GM10248 (cell line): ENCODE data around the gene CNIH3.

Source experiments
- CTCF ChIA-PET: fragments of 300-600 bp; sonication (Branson Sonifier 250); formaldehyde crosslinking; extraction: SDS; loops from one replicate; lab custom pipeline; 2021; ENCODE audit warnings: antibody characterized with exemption; lab: Yijun Ruan, JAX
- POLR2A ChIA-PET: fragments of 350-650 bp; sonication (Branson Sonifier 250); formaldehyde crosslinking; extraction: SDS; loops from one replicate; lab custom pipeline; 2020; ENCODE audit warnings: antibody characterized with exemption; lab: Yijun Ruan, JAX
- DNase-seq: peaks from one replicate; pipeline ENCODE4 v3.0.0; 2012; ENCODE audit errors: extremely low spot score
- CTCF ChIP-seq: IDR thresholded peaks from 2 replicates; pipeline ENCODE4 v1.5.1; 2012; ENCODE audit warnings: mild to moderate bottlenecking, low read depth; ENCODE audit errors: extremely low read depth, missing control alignments, control extremely low read depth

Gene CNIH3

GRCh38 chr1:224770336-224770693 lies 154.2 kb downstream of the CNIH3 start:
- no peak for DNase-seq
- TF ChIP-seq CTCF, result no peak
- CTCF ChIA-PET, result interaction anchor here (0.9 to 2.2 kb wide), 3 partner anchors 10 to 32 kb away, joined by 3 to 6 read pairs (median 3); no protein-coding TSS in a partner anchor
- POLR2A ChIA-PET, result no interaction called here

- CTCF ChIA-PET, result interaction anchor here (1.5 kb wide), 1 partner anchor 11 kb away, joined by 5 read pairs; no protein-coding TSS in a partner anchor
- TF ChIP-seq CTCF, result no peak
- POLR2A ChIA-PET, result no interaction called here
- no peak for DNase-seq
Measured at GRCh38 chr1:224773646-224774045, 157.5 kb downstream of the CNIH3 start.

GRCh38 chr1:224774378-224774777 lies 158.3 kb downstream of the CNIH3 start:
- CTCF ChIA-PET, result interaction anchor here (0.8 to 2.1 kb wide), 4 partner anchors 10 to 77 kb away, joined by 3 to 6 read pairs (median 4); no protein-coding TSS in a partner anchor
- TF ChIP-seq CTCF, result no peak
- POLR2A ChIA-PET, result interaction anchor here (0.5 kb wide), 1 partner anchor 291 kb away, joined by 4 read pairs; no protein-coding TSS in a partner anchor
- DNase-seq, result no peak

- TF ChIP-seq CTCF, result no peak
- POLR2A ChIA-PET, result no interaction called here
- CTCF ChIA-PET, result interaction anchor here (0.7 to 2.6 kb wide), 7 partner anchors 9 to 145 kb away, joined by 3 to 9 read pairs (median 3); no protein-coding TSS in a partner anchor
- DNase-seq, result no peak
Measured at GRCh38 chr1:224777180-224777579, 161.1 kb downstream of the CNIH3 start.

GRCh38 chr1:224779536-224779935 lies 163.4 kb downstream of the CNIH3 start:
- DNase-seq, result no peak
- ChIA-PET CTCF (interaction anchor here (1.7 to 2.6 kb wide), 2 partner anchors 9 to 11 kb away, joined by 6 to 9 read pairs; no protein-coding TSS in a partner anchor), POLR2A (no interaction called here)
- TF ChIP-seq CTCF, result no peak

- no peak for DNase-seq
- CTCF ChIA-PET, result interaction anchor here (1.3 kb wide), 3 partner anchors 9 to 21 kb away, joined by 4 read pairs; no protein-coding TSS in a partner anchor
Measured at GRCh38 chr1:224780736-224781135, 164.6 kb downstream of the CNIH3 start.

More at GRCh38 chr1:224780736-224781135, 164.6 kb downstream of the CNIH3 start:
- POLR2A ChIA-PET, result no interaction called here
- TF ChIP-seq CTCF, result no peak
